KOPT-K1 (cell line): ENCODE data around the gene GGTA1.
A peak's percentile ranks its signal among the peaks of the same experiment; 100 is the strongest.
"Not testable (repeated sequence)": the region's sequence is repeated elsewhere in the genome, so short reads cannot be mapped to it uniquely, and the experiment has no call there.

Experiments used
- H3K27ac ChIP-seq: fragments of 200-600 bp; sonication (generic); 2 replicates; pipeline ENCODE4 v1.5.1; 2016; ENCODE audit warnings: antibody characterized with exemption, mild to moderate bottlenecking, low read depth, low read length; ENCODE audit not compliant: poor library complexity, severe bottlenecking
- H3K36me3 ChIP-seq: fragments of 200-600 bp; sonication (generic); 2 replicates; pipeline ENCODE4 v1.5.1; 2017; ENCODE audit warnings: antibody characterized with exemption, mild to moderate bottlenecking, low read length, moderate library complexity; ENCODE audit not compliant: insufficient read depth
- H3K9me3 ChIP-seq: fragments of 200-600 bp; sonication (generic); 2 replicates; pipeline ENCODE4 v1.5.1; 2017; ENCODE audit warnings: antibody characterized with exemption, low read length, mild to moderate bottlenecking; ENCODE audit not compliant: insufficient read depth, poor library complexity, severe bottlenecking

The GGTA1 gene

DNA sequence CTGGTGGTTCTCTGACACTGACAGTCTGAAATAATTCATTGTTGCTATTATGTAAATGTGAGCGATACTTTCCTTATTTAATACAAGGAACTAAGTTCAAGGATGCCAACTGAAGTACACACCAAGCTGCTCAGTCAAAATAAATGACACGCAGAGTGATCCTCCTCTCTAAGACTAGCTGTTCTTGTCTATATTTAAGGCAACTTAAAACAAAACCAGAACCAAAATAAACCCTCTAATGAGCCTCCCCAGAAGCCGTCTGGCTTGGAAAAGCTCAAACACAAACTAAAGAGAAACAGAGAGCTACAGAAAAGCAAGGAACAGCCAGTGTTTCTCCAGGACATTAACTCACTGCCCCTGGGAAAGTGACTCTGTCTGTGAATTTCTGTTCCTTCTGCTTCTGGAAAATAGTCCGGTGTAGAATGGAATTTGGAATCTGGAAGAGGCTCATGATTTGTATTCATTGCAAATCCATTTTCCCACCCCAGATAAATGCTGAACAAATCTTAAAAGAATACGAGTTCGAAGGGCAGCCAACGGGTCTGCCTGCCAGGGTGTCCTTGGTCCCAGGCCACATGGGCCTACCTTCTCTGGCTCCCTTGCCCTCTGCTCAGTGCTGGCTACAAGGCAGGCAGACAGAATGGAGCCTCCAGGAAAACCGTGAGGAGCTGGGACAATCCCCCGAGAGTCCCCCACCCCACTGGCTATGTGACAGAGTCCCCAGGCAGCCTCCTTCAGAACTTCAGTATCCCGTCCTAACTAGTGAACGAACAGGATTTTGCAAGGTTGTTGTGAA, 14.8 kb downstream of the GGTA1 start:
- H3K27ac ChIP-seq = no peak overlapping the region
- no peaks in the 10 kb centered on the region for H3K9me3 ChIP-seq
- H3K36me3 ChIP-seq = no peaks in the 10 kb centered on the region

DNA sequence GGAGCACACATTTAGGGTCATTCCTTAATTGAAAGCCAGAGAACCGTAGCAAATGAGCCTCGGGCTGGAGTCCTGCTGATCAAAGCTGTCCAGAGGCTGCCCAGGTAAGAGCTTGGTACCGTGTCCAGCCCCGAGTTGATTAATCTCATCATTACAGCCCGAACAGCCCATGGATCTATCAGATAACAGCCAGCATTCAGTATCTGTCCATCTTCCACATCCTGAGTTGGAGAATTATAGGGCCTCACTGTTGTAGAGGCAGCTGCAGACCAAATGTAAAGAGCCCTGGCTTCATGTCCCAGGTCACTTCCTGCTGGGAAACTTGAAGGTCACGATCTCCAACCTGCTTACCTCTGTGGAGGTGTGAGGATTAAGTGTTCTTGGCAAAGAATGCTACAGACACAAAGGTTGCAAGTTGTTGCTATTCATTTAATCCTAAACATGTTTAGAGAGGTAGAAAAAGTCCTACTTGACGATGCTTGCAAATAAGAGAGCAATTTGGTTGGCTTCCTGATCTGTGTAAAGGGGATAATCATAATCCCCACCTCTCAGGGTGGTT, 16.1 kb downstream of the GGTA1 start:
- Histone ChIP-seq H3K36me3 (no peaks in the 10 kb centered on the region), H3K9me3 (no peaks in the 10 kb centered on the region), H3K27ac (no peak overlapping the region)

DNA sequence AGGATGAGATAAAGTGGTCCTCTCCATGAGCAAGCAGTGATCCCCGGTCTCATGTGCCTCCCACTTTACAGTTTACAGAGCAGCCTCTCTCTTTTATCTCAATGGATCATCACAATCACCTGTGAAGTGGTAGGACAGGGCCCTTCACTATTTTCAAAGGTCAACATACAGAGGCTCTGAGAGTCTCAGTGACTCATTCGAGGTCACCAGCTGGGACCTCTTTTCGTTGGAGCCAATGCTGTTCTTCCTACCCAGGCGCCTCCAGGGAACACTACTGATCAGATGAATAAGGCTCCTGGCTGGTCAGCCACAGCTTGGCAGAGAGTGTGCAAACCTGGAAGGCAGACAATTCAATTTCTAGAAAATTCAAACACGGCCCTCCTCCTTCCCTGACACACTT, 16.6 kb downstream of the GGTA1 start:
- H3K9me3 ChIP-seq = no peaks in the 10 kb centered on the region
- no peaks in the 10 kb centered on the region for H3K36me3 ChIP-seq
- H3K27ac ChIP-seq = no peak overlapping the region

DNA sequence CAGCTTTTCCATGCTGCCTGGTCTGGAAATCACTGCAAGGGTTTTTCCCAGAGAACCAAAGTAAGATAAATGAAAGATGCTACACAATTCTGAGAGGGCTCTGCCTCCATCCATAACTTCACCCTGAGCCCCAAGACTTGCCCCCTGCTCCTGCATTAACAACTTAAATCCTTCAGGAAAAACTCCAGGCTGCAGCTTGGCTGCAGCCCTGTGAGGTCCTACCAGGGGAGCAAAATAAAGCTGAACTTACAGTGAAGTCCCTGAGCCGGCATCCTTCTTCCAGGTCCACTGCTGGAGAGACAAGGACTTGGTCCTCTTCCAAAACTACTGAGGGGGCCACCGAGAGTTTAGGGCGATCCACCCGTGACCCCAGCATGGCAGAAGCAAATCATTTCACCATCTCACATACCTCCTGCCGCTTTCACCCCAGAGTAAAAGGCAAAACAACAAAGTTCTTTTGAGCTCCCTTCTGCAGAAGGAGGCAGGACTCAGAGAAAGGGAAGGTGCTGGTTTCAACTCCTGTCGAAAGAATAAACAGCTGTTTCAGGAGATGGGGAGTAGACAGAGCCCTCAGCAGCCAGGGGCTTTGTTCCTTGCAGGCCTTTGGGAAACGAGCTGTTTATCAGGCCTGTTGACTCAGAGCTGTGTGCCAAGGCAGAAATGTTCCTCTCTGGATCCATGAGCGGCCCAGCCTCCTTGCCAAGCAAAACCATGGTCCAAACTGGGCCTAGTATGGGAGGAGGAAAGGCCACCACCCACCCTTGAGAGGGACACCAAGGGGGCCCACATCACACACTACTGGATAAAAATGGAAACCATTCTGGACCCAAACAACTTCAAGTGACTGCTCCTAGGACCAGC, 20.6 kb downstream of the GGTA1 start:
- Histone ChIP-seq H3K27ac (no peak overlapping the region), H3K36me3 (no peaks in the 10 kb centered on the region), H3K9me3 (no peaks in the 10 kb centered on the region)

DNA sequence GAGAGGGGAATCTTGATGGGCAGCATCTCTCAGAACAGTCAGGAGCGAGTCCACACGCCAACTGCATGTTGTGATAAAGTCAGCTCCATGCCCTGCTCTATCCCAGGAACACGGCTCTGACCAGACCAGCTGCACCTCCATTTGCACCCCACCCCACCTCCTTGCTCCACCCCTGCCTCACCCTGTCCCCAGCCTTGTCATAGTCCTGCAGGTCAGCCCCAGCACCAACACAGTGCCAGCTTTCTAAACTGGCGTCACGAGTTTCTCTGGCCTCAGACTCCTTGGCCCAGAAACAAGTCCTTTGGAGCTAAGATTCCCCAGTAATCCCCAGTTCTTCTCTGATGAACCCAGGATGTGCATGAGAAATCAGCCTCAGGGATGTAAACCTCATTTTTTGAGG, 23.5 kb downstream of the GGTA1 start:
- Histone ChIP-seq H3K9me3 (no peaks in the 10 kb centered on the region), H3K27ac (no peak overlapping the region), H3K36me3 (no peaks in the 10 kb centered on the region)

DNA sequence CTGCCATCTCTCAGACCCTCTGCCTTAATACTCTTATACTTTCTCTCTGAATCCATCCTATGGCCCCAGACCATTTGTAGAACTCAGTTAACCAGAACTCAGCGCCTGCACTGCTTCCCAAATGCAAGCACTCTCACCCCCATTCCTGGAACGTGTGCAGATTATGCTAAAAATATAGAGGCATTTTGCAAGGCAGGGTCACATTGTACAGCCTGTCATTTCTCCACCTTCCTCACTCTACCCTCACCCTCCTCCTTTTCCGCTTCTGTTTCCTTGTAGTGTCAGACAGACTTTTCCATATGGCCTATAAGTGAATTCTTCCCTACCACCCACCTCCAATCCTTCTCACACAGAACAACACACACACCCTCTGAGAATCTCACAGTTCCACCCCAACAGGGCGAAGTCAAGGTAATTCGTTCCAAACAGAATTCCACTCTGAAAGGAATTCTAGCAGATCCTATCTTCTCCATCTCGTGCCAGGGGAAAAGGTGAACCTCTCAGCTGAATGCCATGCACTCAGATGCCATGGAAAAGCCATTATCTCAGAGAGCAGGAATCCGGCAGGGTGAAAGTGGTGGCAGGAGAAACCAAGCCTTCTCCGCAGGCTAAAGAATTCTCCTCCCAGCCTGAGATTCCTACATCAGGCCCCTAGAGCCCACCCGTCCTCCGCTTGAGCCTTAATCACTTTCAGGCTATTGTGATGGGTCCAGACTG, 25.3 kb downstream of the GGTA1 start:
- Histone ChIP-seq H3K36me3 (no peaks in the 10 kb centered on the region), H3K9me3 (no peaks in the 10 kb centered on the region), H3K27ac (no peak overlapping the region)

DNA sequence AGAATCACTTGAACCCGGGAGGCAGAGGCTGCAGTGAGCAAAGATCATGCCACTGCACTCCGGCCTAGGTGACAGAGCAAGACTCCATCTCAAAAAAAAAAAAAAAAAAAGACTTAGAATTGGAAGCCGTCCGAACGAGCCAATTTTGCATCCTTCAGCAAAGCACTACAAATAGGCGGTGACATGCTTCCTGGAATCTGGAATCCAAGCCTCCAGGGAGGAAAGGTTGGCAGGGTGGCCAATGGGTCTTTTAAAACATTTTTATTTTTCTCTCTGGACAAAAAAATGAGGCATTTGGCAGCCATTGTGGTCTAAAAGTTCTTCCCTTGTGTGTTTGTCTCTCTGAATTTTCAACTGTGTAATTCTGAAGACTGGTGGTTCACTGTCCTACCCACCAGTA, 26.4 kb downstream of the GGTA1 start:
- H3K9me3 ChIP-seq = no peaks in the 10 kb centered on the region
- H3K36me3 ChIP-seq = no peaks in the 10 kb centered on the region
- no peak overlapping the region for H3K27ac ChIP-seq

DNA sequence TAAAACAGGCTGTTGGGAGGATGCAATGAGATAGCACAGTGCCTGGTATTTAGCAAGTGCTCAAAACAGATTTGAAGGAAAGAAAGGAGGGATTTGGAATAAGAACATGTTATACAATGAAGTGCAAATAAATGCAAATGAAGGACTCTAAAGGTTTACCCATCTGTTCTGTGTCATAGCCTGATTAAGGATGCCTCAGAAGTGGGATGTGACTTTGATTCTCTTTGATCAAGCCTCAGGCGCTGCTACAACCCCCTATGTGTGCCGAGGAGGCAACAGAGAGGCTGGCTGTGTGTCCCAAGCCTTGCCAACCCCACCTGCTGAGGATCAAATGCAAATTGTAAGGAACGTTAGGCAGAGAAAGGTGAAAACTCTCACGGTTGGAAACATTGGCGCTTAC, 27.2 kb downstream of the GGTA1 start:
- H3K36me3 ChIP-seq = no peaks in the 10 kb centered on the region
- H3K27ac ChIP-seq = no peak overlapping the region
- H3K9me3 ChIP-seq = no peaks in the 10 kb centered on the region

DNA sequence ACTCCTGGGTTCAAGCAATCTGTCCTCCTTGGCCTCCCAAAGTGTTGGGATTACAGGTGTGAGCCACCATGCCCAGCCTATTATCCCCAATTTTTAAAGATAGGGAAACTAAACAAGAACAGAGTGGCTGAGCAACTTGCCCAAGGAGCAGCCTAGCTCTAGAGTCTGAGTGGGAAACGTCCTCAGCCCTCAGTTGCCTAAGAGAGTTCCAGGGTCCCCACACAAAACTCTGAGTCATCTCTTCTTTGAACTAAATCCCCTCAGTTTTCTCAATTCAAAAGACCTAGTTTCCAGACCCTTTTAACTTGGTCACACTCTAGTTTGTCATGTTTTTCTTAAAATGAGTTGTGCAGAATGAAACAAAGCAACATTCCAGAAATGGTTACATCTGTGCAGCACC, 33.5 kb downstream of the GGTA1 start:
- Histone ChIP-seq H3K27ac (no peak overlapping the region), H3K9me3 (no peaks in the 10 kb centered on the region), H3K36me3 (no peaks in the 10 kb centered on the region)

DNA sequence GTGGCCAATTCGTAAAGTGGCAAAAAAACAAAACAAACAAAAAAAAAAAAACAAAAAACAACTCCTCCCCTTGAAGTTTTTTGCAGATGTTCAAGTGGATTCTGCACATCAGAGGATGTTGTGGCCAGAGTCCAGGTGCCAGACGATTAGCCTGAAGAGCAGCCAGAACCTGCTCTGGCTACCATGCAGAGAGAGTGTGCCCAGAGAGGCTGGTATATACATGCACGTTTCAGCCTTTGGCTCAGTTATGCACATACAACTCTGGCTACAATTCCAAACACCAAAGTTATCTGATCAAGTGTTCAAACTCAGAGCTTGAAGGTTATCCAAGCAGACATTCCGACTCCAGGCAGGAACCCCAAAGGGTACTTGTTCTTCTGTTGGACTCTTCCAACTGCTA, 34.7 kb downstream of the GGTA1 start:
- Histone ChIP-seq H3K27ac (no peak overlapping the region), H3K9me3 (no peaks in the 10 kb centered on the region), H3K36me3 (no peaks in the 10 kb centered on the region)

DNA sequence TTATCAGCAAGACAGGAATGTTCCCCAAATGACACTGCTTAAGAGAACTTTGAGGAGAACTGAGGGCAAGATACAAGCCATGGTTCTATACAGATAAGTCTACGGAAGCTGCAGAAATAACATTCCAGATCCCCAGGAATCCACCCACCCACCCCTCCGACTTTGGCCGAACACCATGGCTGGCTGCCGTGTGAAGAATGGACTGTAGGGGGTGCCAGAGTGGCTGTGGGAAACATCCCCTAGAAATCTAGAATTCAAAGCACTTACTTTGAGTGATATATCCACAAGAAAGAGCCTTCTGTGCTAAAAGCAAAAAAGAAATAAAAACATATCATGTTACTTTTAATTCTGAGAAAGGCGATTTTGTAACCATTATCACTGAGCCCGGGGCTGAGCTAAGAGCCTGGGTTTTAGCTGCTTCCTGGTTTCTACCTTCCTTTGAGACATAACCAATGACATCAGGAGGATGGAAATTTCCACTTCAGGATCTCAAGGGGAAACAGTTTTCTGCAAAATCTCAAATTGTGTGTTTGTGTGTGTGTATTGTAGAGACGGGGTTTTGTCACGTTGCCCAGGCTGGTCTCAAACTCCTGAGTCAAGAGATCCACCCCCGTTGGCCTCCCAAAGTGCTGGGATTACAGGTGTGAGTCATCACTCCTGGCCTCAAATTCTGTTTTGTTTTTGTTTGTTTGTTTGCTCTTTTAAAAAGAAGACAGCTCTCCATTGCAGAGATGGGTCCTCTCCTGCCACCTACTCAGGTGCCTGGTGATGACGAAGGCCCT, 36.4 kb downstream of the GGTA1 start:
- Histone ChIP-seq H3K9me3 (no peaks in the 10 kb centered on the region), H3K27ac (no peak overlapping the region), H3K36me3 (no peaks in the 10 kb centered on the region)

DNA sequence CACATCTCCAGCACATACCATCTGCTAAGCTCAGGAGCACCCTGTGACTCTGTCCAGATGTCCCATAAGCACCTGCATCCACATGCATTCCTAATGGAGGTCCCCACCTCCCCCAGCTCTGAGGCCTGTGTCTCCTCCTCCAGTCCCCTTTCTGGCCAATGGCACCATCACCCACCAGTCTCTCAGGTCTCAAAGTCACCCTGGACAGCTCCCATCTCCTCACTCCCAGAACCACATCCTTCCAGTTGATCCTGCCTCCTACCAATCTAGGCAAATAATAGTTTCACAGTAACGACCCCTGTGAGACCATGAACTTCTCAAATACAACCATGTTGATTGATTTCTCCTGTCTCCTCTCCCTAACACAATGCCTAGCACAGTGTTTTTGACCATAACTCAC, 40.1 kb downstream of the GGTA1 start:
- H3K27ac ChIP-seq = no peak overlapping the region
- no peaks in the 10 kb centered on the region for H3K36me3 ChIP-seq
- H3K9me3 ChIP-seq = no peaks in the 10 kb centered on the region

DNA sequence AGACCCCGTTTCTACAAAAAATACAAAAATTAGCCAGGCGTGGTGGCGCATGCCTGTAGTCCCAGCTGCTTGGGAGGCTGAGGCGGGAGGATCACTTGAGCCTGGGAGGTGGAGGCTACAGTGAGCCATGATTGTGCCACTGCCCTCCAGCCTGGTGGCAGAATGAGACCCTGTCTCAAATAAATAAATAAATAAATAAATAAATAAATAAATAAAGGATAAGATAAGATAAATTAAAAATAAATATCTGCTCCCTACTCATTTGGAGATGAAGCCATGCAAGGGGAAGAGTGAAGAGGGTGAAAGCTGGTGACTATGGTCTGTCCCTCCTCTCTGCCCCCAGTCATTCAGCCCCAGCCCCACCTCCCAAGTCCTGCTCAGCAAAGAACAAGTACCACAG, 41.2 kb downstream of the GGTA1 start:
- not testable (repeated sequence) for H3K27ac ChIP-seq, H3K36me3 ChIP-seq, H3K9me3 ChIP-seq

DNA sequence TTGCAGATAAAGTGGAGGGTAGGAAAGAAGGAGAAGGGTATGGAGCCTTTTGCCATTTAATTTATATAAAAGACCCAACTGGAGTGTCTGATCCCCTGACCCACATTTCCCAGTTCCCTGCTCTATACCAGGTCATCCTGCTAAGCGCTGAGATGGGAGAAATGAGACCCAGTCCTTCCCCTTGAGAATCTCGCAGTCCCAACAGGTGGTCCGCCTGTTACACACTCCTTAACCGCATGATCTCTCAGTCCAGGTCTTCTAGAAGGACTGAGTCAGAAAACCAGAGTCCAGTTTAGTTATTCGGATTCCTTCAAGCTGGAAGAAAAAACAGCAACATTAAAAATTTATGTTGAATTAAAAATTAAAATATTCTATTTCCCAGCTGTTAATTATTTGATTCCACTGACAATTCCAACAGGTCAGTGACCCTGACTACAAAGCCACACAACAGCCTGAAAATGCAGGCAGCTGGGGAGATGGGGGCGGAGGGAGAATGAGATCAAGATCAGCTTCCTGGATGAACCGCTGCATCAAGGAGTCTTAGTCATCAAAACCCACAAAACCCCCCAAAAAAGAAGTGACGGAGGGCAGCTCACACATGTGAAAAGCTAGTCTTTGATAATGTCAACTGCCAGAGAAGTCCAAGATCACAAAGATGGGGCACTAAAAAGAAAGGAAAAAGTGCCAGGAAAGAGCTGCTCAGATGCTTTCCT, 44.0 kb downstream of the GGTA1 start:
- H3K27ac ChIP-seq = peak overlapping the region; percentile 37
- no peaks in the 10 kb centered on the region for H3K9me3 ChIP-seq
- H3K36me3 ChIP-seq = no peaks in the 10 kb centered on the region
